ENCODE results near the gene MBD5.

Gene MBD5

GRCh38 chr2:148023861-148024260, 3.0 kb downstream of the MBD5 start:
- no peak for DNase-seq (ENCODE audit: low spot score)

- no peak for DNase-seq (ENCODE audit: low spot score)
Measured at GRCh38 chr2:148026573-148026972, 5.7 kb downstream of the MBD5 start.

GRCh38 chr2:148027822-148028221, 6.9 kb downstream of the MBD5 start:
- DNase-seq (ENCODE audit: low spot score): no peak

- DNase-seq (ENCODE audit: low spot score): no peak
Measured at GRCh38 chr2:148028781-148029180, 7.9 kb downstream of the MBD5 start.

- DNase-seq (ENCODE audit: low spot score): no peak
Measured at GRCh38 chr2:148031152-148031551, 10.3 kb downstream of the MBD5 start.

- DNase-seq (ENCODE audit: low spot score): no peak
Measured at GRCh38 chr2:148032215-148032614, 11.3 kb downstream of the MBD5 start.

- DNase-seq (ENCODE audit: low spot score): no peak
Measured at GRCh38 chr2:148039783-148040182, 18.9 kb downstream of the MBD5 start.

DNA sequence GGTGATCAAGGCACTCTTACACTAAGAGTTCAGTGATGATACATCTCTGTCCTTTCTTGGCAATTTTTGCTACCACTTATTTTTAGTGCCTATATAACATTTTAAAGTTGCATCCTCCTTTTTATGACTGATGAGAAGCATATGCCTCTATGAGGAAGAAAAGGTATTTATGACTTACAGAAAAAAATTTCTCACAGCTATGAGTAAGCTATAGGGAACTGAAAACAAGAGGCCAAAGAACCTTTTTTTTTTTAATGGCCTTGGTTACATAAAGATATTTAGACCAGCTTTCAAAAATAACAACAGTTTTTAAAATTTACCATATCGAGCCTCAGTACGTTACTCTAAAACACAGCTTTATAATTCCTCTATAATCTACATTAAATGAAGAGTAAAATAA, 21.3 kb downstream of the MBD5 start:
- DNase-seq (ENCODE audit: low spot score): no peak

DNA sequence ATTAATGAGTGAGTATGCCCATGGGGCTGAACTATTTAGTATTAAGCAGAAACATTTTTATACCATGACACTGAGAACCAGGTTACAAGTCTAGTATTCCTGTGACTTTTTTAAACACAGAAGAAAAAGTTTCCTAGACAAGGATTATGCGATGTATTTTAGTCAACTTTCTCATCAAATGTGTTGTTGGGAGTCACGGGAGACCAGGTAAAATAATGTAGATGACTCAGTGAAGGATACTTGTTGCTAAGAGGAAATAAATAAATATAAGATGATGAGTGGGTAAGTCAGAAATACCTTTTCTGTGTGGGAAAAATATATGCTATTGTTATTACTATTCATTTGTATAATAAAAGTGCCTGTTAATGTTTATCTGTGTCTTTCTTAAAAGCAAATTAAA, 23.4 kb downstream of the MBD5 start:
- DNase-seq (ENCODE audit: low spot score): no peak

- DNase-seq (ENCODE audit: low spot score): no peak
Measured at GRCh38 chr2:148046802-148047201, 25.9 kb downstream of the MBD5 start.

DNA sequence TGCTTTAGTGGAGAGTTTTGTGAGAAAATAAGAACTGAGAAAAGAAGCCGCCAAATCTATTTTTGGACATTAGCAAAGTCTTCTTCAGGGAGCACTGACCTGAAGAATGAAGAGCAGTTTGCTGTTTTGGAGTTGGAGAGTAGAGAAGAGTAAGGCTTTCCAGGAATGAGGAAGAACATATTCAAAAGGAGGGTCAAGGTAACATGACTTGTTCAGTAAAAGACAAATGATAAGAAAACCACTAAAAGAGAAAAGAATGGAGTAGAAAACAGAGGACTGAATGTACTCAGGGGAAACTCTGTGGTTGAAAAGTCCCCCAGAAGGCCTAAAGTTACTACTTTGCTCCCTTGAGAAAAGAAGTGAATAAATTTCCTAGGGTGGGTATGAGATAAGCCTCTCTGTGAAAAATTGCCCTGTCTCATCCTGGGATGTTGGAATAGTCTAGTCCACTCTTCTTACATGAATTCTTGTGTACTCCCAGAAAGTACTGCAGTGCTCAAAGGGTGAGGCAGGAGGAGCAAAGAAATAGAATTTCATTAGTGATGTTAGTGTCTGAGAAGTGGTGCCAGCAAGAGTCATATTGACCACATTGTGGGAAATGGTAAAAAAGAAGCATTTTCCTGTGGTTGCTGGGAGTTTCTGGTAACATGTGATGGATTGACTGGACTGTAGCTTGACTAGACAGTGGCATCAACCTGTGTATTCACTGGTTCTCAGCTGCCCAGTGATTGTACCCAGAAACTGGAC, 27.8 kb downstream of the MBD5 start:
- DNase-seq (ENCODE audit: low spot score): no peak

- DNase-seq (ENCODE audit: low spot score): no peak
Measured at GRCh38 chr2:148049284-148049683, 28.4 kb downstream of the MBD5 start.

GRCh38 chr2:148052687-148053086, 31.8 kb downstream of the MBD5 start:
- DNase-seq (ENCODE audit: low spot score): no peak

GRCh38 chr2:148058641-148059040, 37.8 kb downstream of the MBD5 start:
- DNase-seq (ENCODE audit: low spot score): no peak

DNA sequence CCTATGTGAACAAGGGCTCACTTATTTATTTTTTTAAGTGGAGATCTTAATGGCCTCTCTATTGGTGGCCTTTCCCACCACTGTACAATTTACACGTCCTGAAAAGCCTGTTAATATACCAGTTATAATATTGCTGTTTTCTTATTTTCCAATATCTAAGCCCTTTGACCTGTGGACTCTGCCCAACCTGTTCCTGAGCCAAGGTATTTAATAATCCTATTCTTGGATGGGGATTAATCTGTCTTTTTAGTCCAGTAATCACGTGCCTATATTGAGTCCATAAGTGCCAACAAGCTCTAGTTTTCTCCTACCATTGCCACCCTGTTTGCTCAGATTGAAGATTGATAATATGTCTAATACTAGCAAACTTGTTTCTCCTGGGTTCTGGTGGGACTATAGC, 42.7 kb downstream of the MBD5 start:
- no peak for DNase-seq (ENCODE audit: low spot score)

DNA sequence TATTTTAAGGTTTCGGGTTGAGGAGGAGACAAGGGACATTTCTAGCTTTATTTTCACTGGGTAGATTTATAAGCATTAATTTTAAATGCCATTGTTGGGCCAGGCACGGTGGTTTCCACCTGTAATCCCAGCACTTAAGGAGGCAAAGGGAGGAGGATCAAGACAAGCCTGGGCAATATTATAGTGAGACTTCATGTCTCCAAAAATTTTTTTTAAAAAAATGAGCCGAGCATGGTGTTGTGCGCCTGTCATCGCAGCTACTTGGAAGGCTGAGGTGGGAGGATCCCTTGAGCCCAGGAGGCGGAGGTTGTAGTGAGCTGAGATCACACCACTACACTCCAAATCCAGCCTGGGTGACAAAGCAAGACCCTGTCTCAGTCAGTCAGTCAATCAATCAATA, 45.0 kb downstream of the MBD5 start:
- no peak for DNase-seq (ENCODE audit: low spot score)

GRCh38 chr2:148067801-148068200, 46.9 kb downstream of the MBD5 start:
- no peak for DNase-seq (ENCODE audit: low spot score)

DNA sequence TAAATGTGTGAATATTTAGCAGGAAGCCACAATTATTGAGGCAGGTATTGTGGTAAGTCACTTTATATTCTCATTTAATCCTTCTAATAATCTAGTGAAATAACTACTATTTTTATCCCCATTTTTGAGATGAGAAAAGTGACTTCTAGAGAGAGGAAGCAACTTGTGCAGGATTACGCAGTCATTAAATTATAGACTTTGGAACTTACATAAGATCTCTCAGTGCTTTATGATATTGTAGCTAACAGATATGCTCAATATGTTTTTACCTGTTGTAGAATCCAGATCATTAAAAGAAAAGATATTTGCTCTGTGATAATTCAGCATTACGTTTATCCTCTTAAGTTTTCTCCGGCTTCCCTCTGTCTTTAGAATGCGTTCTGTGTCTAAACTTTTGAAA, 50.5 kb downstream of the MBD5 start:
- DNase-seq (ENCODE audit: low spot score): no peak

- DNase-seq (ENCODE audit: low spot score): no peak
Measured at GRCh38 chr2:148096012-148096411, 75.1 kb downstream of the MBD5 start.

DNA sequence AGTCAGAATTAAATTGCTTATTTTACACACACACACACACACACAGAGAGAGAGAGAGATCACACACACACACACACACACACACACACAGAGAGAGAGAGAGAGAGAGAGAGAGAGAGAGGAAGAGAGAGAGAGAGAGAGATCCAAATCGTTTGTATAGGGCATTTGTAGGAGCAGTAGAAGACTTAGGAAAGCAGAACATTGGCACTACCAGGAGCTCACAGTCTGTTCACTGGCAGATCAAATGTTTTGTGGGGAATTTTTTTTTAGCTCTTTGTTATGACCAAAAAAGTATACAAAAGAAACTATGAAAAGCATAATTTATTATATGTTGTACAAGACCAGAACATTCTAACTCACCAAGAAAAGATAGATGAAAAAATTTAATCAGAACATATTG, 81.8 kb downstream of the MBD5 start:
- no peak for DNase-seq (ENCODE audit: low spot score)

- DNase-seq (ENCODE audit: low spot score): no peak
Measured at GRCh38 chr2:148103946-148104345, 83.1 kb downstream of the MBD5 start.

- DNase-seq (ENCODE audit: low spot score): no peak
Measured at GRCh38 chr2:148106331-148106730, 85.4 kb downstream of the MBD5 start.

DNA sequence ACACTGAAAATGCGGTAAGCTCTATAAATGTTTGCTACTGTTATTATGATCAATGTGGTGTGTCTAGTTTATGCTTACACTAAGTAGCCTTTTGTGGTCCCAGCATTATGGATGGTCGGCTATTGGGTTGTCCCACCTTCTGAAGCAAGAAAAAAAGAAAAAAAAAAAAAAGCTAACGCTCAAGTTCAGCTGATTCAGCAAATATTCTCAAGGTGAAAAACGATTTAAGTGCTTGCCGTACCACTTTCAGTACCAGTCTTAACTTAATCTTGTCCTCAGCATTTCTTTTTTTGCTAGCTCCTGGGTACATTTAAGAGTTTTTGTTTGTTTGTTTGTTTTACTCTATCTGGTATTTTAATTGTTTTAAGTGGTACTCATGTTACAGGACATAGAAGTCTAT, 87.5 kb downstream of the MBD5 start:
- no peak for DNase-seq (ENCODE audit: low spot score)

DNA sequence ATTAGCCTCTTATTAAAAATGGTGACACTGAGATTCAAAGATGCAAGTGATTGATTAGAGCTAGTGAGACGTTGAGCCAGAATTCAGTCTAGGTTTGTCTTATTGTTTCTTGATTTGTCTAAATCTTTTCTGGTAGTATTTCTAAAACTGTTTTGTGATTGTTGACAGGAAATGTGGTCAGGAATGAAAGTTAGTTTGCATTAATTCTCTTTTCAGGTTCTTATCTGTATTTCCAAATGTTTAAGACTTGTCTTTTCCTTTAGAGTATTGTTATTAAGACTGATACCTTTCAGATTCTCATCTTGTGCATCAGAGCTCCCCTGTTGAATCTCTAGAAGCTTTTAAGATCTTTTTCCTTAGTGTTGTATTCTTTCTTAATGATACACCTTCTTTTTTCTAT, 89.3 kb downstream of the MBD5 start:
- no peak for DNase-seq (ENCODE audit: low spot score)

GRCh38 chr2:148122788-148123187, 101.9 kb downstream of the MBD5 start:
- no peak for DNase-seq (ENCODE audit: low spot score)

All from HuH-7.5 (cell line).